ENCODE data around the gene TMIGD2. TPM values are rescaled to one million over a fixed set of nuclear protein-coding genes. Genes with fewer than 3 reads are reported as not detected.

Gene TMIGD2
- total RNA-seq, 1 donor from 2014 or later: 2.7 TPM

DNA sequence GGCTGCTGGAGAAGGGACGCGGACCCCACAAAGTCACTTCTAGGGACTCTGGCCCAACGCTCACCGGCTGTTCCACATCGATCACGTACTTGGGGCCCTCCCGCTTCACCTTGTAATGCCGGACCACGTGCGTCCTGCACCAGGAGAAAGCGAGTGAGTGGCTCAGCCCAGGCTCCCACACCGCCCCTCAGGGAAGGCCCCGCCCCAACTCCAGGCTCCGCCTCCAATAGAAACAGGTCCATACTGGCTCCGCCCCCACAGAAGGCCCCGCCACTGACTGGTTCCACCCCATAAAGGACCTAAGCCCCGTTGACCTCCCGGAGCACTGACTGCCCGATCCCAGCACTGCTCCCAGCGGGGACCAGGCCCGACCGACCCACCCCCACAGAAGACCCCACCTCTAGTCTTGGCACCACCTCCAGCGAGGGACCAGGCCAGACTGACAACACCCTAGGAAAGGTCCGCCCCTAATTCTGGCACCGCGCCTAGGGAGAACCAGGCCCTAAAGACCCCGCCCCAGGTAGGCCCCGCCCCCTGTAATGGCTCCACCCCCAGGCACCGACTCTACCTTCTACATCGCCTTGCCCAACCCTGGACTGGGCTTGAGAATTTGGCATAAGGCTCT lies 25.2 kb upstream of the TMIGD2 start:
- Histone ChIP-seq H3K27me3 (no peaks in the 10 kb centered on the region), H3K4me1 (no peaks in the 10 kb centered on the region), H3K4me3 (peak overlapping the region; percentile 39), H3K9me3 (no peaks in the 10 kb centered on the region), H3K27ac (no peak overlapping the region), H3K36me3 (no peaks in the 10 kb centered on the region)
- intact Hi-C loops (cut with DNase I): no loop called here
- DNase-seq (peak; percentile 84), ATAC-seq (peak; percentile 55)
- TF ChIP-seq, protein P1, sequence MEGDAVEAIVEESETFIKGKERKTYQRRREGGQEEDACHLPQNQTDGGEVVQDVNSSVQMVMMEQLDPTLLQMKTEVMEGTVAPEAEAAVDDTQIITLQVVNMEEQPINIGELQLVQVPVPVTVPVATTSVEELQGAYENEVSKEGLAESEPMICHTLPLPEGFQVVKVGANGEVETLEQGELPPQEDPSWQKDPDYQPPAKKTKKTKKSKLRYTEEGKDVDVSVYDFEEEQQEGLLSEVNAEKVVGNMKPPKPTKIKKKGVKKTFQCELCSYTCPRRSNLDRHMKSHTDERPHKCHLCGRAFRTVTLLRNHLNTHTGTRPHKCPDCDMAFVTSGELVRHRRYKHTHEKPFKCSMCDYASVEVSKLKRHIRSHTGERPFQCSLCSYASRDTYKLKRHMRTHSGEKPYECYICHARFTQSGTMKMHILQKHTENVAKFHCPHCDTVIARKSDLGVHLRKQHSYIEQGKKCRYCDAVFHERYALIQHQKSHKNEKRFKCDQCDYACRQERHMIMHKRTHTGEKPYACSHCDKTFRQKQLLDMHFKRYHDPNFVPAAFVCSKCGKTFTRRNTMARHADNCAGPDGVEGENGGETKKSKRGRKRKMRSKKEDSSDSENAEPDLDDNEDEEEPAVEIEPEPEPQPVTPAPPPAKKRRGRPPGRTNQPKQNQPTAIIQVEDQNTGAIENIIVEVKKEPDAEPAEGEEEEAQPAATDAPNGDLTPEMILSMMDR (IDR thresholded peaks at IDR 0.05): no peak

DNA sequence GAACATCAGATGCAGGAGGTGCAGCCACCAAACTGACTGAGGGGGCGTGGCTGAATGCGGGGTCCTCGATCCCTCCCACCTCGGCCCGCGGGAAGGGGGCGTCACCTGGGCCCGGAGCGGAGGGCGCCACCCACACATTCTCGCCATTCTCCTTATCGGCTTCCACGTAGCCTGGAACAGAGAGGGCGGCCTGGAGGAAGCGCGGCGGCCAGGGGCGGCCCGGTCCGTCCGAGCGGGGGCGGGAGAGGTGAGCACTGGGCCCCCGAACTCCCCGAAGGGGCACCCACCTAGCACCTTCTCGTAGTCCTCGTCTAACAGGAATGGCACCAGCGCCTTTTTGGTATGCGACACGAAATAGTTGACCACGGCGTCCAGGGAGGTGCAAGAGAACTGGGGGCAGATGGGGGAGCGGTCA lies 24.7 kb upstream of the TMIGD2 start:
- Histone ChIP-seq H3K27ac (no peak overlapping the region), H3K9me3 (no peaks in the 10 kb centered on the region), H3K4me1 (no peaks in the 10 kb centered on the region), H3K36me3 (no peaks in the 10 kb centered on the region), H3K4me3 (no peak overlapping the region), H3K27me3 (no peaks in the 10 kb centered on the region)
- intact Hi-C loops (cut with DNase I): no loop called here
- DNase-seq (no peak), ATAC-seq (no peak)
- TF ChIP-seq, protein P1 (IDR thresholded peaks at IDR 0.05): no peak

DNA sequence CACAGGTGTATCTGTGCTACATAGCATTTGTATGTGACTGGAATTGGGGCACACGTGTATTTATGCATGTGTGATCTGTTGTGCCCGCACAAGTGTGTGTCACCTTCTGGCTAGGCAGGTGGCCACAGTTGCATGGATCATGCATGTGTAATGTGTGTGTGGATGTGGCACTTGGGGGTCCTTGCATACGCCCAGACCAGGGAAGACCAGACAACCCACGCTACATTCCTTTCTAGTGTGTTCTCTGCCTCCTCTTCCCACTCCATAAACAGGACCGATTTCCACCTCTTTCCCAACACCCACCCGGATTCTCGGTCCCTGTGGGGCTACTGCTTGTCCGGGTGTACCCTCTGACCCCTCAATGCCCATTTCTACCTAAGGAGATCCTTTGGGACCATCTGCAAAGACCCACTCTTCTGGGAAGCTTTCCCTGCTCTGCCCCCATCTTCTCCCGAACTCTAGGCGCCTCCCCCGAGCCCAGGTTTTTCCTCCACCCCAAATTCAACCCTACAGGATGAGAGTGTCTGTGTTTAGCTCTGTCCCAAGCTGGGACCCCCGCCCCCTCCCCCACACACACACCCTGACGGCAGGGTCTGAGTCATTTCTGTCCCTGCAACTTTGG lies 24.1 kb upstream of the TMIGD2 start:
- no peak for ATAC-seq
- Histone ChIP-seq H3K4me1 (no peaks in the 10 kb centered on the region), H3K9me3 (no peaks in the 10 kb centered on the region), H3K27ac (no peak overlapping the region), H3K36me3 (no peaks in the 10 kb centered on the region), H3K4me3 (no peak overlapping the region), H3K27me3 (no peaks in the 10 kb centered on the region)
- no peak for DNase-seq
- TF ChIP-seq, protein P1 (IDR thresholded peaks at IDR 0.05): no peak
- intact Hi-C loops (cut with DNase I): no loop called here

DNA sequence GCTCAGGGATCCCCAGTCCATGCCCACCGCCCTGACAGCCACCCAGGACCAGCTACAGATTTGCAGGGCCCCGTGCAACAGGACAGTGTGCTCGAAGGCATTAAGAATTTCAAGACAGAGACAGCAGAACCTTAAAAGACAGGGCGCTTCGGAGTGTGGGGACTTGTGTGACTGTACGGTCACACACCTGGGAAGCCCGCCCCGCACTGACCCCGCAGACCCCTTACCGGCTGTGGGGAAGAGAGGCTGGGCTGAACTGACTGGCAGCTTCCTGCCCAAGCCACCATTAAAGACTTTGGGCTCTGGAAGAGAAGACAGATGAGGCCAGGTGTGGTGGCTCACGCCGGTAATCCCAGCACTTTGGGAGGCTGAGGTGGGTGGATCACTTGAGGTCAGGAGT lies 22.0 kb upstream of the TMIGD2 start:
- DNase-seq (no peak), ATAC-seq (no peak)
- Histone ChIP-seq H3K36me3 (no peaks in the 10 kb centered on the region), H3K4me1 (no peaks in the 10 kb centered on the region), H3K27ac (no peak overlapping the region), H3K27me3 (no peaks in the 10 kb centered on the region), H3K9me3 (no peaks in the 10 kb centered on the region), H3K4me3 (no peak overlapping the region)
- TF ChIP-seq, protein P1 (IDR thresholded peaks at IDR 0.05): no peak
- intact Hi-C loops (cut with DNase I): no loop called here

DNA sequence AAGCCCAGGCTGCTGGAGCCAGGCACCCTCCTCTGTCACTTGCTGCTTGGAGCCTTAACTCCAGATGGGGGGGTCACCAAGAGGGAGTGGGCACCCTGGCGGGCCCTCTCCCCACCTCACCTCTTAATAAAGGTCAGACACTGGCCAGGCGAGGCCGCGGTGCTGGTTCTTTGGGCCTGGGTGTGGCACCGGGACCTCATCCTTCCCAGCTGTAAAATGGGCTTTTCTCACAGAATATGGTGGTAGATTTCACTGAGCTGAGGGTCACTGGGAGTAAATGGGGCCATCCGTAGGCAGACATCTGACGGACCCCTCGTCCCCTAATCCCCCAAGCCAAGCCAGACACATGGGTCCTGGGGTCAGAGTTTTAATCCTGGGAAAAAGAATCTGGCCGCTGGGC lies 21.5 kb upstream of the TMIGD2 start:
- no peak for ATAC-seq
- Histone ChIP-seq H3K36me3 (no peaks in the 10 kb centered on the region), H3K9me3 (no peaks in the 10 kb centered on the region), H3K27me3 (no peaks in the 10 kb centered on the region), H3K4me3 (no peak overlapping the region), H3K27ac (no peak overlapping the region), H3K4me1 (no peaks in the 10 kb centered on the region)
- TF ChIP-seq, protein P1 (IDR thresholded peaks at IDR 0.05): no peak
- intact Hi-C loops (cut with DNase I): no loop called here
- DNase-seq: no peak

Measured in upper lobe of right lung (tissue), 1 donor.